ENCODE results near the gene DOCK8.

The DOCK8 gene

GRCh38 chr9:459491-460444, 245.1 kb downstream of the DOCK8 start:
- no peak for DNase-seq (ENCODE audit: low read depth)

GRCh38 chr9:462121-462520, 247.5 kb downstream of the DOCK8 start:
- no peak for DNase-seq (ENCODE audit: low read depth)

GRCh38 chr9:462606-463005, 247.9 kb downstream of the DOCK8 start:
- no peak for DNase-seq (ENCODE audit: low read depth)

- DNase-seq (ENCODE audit: low read depth): no peak
These were observed 248.9 kb downstream of the DOCK8 start for GRCh38 chr9:463455-464171.

- DNase-seq (ENCODE audit: low read depth): no peak
These were observed 252.1 kb downstream of the DOCK8 start for GRCh38 chr9:466747-467146.

- DNase-seq (ENCODE audit: low read depth): no peak
These were observed 254.2 kb downstream of the DOCK8 start for GRCh38 chr9:468766-469426.

GRCh38 chr9:469672-470551, 255.2 kb downstream of the DOCK8 start:
- peak; percentile 74 for DNase-seq (ENCODE audit: low read depth)

GRCh38 chr9:470552-471194, 256.0 kb downstream of the DOCK8 start:
- DNase-seq (ENCODE audit: low read depth): no peak

GRCh38 chr9:471320-471719, 256.7 kb downstream of the DOCK8 start:
- DNase-seq (ENCODE audit: low read depth): no peak

- no peak for DNase-seq (ENCODE audit: low read depth)
These were observed 257.9 kb downstream of the DOCK8 start for GRCh38 chr9:472479-473075.

GRCh38 chr9:477193-477592, 262.5 kb downstream of the DOCK8 start:
- DNase-seq (ENCODE audit: low read depth): no peak

- DNase-seq (ENCODE audit: low read depth): no peak
These were observed 264.8 kb downstream of the DOCK8 start for GRCh38 chr9:479304-479970.

GRCh38 chr9:479971-480350, 265.3 kb downstream of the DOCK8 start:
- DNase-seq (ENCODE audit: low read depth): no peak

GRCh38 chr9:482739-483138, 268.1 kb downstream of the DOCK8 start:
- no peak for DNase-seq (ENCODE audit: low read depth)

GRCh38 chr9:486156-486555, 271.5 kb downstream of the DOCK8 start:
- no peak for DNase-seq (ENCODE audit: low read depth)

GRCh38 chr9:487429-487828, 272.8 kb downstream of the DOCK8 start:
- DNase-seq (ENCODE audit: low read depth): no peak

- DNase-seq (ENCODE audit: low read depth): no peak
These were observed 273.8 kb downstream of the DOCK8 start for GRCh38 chr9:488448-488847.

GRCh38 chr9:489198-490197, 274.8 kb downstream of the DOCK8 start:
- DNase-seq (ENCODE audit: low read depth): no peak

- no peak for DNase-seq (ENCODE audit: low read depth)
These were observed 280.1 kb downstream of the DOCK8 start for GRCh38 chr9:494764-495163.

Measured in T-helper 22 cell (primary cell).